ENCODE data around the gene KIAA0408.
"Not testable (repeated sequence)": the region's sequence is repeated elsewhere in the genome, so short reads cannot be mapped to it uniquely, and the experiment has no call there.

The KIAA0408 gene

GRCh38 chr6:127421164-127421563 is 38.0 kb downstream of the KIAA0408 start:
- not testable (repeated sequence) for FAIRE-seq; DNase-seq (ENCODE audit: extremely low spot score, insufficient read length, low read depth)

- peak; percentile 84 for FAIRE-seq
- peak; percentile 44 for DNase-seq (ENCODE audit: extremely low spot score, insufficient read length, low read depth)
Measured at GRCh38 chr6:127420556-127420955, 38.6 kb downstream of the KIAA0408 start.

- DNase-seq (ENCODE audit: extremely low spot score, insufficient read length, low read depth) = no peak
Measured at GRCh38 chr6:127415096-127415495, 44.1 kb downstream of the KIAA0408 start.

GRCh38 chr6:127413123-127413522 is 46.1 kb downstream of the KIAA0408 start:
- not testable (repeated sequence) for DNase-seq (ENCODE audit: extremely low spot score, insufficient read length, low read depth); FAIRE-seq

More at GRCh38 chr6:127415096-127415495, 44.1 kb downstream of the KIAA0408 start:
- no peak for FAIRE-seq

GRCh38 chr6:127412016-127412415 is 47.2 kb downstream of the KIAA0408 start:
- FAIRE-seq; DNase-seq (ENCODE audit: extremely low spot score, insufficient read length, low read depth): not testable (repeated sequence)
